Right lung (tissue), 5 donors: ENCODE measurements around the gene MICOS13. TPM values are rescaled to one million over a fixed set of nuclear protein-coding genes. Genes with fewer than 3 reads are reported as not detected.
"Not testable (repeated sequence)": the region's sequence is repeated elsewhere in the genome, so short reads cannot be mapped to it uniquely, and the experiment has no call there.

Source experiments
- DNase-seq, 2 donors: peaks; one replicate each; pipeline ENCODE4 v3.0.0-alpha.2; 2013
- polyA plus RNA-seq, 5 donors: library from polyadenylated mRNA; unstranded; fragments of 120-200 nt; gene quantifications; one replicate each; pipeline versions ENCODE4 v1.2.1 to v1.2.3, GENCODE V29; 2013; ENCODE audit warnings: inconsistent platforms in 1 of 5, low replicate concordance in 1 of 5; ENCODE audit not compliant: insufficient read length in 5 of 5, insufficient read depth in 1 of 5

Gene MICOS13
- polyA plus RNA-seq, 5 donors, result 24.4 to 66.9 (median 30.4) TPM

- DNase-seq, result peak; percentile 97 to 98
Observed at GRCh38 chr19:5690125-5690954, 10.0 kb upstream of the MICOS13 start, which contains the start of gene RPL36. RPL36 (plus strand) TSS chr19:5690295; CDS start chr19:5690508, 213 bp downstream.

GRCh38 chr19:5688262-5688881 is 8.1 kb upstream of the MICOS13 start:
- not testable (repeated sequence) for DNase-seq

DNA sequence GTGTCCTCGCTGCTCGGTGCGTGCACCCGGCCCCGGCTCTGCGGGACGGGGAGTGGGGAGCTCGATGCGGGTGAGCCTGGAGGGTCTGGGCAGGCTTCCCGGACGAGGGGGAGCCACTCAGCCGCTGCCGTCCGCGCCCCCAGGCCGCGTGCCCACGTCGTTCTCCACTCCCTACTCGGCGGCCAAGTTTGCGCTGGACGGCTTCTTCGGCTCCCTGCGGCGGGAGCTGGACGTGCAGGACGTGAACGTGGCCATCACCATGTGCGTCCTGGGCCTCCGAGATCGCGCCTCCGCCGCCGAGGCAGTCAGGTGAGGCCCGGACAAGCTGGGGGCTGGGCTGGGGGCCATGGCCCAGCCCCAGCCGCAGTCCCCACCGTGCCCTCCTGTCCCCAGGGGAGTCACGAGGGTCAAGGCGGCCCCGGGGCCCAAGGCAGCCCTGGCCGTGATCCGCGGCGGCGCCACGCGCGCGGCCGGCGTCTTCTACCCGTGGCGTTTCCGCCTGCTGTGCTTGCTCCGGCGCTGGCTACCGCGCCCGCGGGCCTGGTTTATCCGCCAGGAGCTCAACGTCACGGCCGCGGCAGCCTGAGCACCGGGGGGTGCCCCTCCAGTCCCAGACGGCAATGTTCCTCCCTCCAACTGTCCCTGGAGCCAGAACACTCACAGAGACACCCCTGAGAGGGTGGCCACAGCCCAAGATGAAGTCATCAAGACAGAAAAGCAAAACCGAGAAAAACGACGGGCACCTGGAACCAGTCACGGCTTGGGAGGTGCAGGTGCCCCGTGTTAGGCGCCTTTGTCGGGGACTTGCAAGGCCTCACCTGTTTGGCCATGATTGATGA is 7.3 kb upstream of the MICOS13 start:
- no peak for DNase-seq

DNA sequence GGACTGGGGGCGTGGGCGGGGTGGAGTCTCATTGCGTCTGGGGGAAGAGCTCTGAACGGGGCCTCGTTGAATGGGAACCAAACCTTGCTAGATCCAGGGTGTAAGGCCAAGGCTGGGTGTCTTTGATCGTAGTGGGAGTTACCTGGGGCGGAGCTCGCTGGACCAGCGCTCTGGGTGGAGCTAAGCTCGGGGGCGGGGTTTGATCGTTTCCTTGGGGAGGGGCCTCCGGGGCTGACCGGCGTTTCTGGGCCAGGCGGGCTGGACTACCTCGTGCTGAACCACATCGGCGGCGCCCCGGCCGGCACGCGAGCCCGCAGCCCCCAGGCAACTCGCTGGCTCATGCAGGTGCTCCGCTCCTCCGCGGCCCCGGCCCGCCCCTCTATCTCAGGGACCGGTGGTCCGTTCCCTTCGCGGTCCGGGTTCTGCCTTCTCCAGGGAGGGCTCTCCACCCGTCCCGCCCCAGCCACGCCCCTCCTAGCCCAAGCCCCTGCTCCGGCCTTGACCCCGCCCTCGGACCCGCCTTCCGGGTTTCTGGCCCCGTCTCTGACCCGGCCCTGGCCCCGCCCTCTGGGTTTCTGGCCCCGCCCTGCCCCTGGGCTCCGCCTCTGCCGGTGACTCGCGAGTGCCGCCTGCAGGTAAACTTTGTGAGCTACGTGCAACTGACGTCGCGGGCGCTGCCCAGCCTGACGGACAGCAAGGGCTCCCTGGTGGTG is 6.5 kb upstream of the MICOS13 start:
- DNase-seq, result peak; percentile 85 to 89

DNA sequence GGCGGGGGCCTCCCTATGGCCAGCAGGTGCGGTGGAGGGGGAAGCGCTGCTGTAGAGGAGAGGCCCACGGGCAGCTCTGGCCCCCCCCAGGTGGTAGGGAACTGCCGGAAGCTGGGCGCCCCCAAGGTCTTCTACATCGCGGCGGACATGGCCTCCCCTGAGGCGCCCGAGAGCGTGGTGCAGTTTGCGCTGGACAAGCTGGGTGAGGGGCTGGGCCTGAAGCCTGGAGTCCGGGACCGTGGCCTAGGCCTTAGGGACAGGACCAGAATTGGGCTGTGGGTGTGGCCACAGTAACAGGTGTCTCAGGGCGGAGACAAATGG is 6.0 kb upstream of the MICOS13 start:
- no peak for DNase-seq

GRCh38 chr19:5684694-5685430 is 4.5 kb upstream of the MICOS13 start:
- DNase-seq, result no peak

DNA sequence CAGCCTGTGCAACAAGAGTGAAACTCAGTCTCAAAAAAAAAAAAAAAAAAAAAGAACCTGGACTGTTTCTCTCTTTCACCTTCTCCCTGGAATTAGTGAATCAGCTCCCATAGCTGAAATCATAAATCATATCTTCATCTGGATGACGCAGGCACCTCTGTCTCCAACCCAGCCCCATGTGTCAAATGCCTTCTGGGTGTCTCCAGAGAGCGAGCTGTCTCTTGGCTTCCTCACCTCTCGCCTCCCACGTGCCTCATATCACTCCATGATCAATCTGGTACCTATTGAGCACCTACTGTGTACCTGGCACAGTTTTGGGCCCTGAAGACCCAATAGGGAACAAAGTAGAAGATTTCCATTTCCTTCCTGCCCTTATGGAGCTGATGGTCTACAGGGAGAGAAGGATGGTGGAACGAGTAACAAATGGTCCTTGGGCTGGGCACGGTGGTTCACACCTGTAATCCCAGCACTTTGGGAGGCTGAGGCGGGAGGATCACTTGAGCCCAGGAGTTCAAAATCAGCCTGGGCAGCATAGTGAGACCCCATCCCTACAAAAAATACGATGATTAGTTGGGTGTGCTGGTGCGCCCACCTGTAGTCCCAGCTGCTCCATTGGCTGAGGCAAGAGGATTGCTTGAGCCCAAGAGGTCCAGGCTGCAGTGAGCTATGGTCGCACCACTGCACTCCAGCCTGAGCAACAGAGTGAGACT is 3.0 kb upstream of the MICOS13 start:
- no peak for DNase-seq

GRCh38 chr19:5682107-5682482 is 1.8 kb upstream of the MICOS13 start:
- no peak for DNase-seq

GRCh38 chr19:5681391-5682106 is 1.2 kb upstream of the MICOS13 start:
- DNase-seq, result no peak

DNA sequence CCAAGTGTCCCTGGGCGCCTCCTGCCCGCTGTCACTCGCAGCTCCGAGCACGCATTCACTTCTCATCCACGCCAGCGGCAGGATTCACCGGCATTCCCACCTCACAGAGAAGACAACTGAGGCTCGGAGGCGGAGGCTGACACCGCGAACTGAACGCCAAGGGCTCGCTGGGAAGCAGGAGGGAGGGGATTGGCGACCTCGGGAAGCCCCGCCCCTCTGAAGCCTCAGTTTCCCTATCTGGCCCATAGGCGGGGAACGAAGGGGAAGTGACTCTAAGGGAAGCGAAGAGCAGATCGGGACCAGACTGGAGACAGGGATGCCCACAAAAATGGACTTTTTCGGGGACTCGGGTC is 256 bp downstream of the MICOS13 start:
- DNase-seq, result no peak

GRCh38 chr19:5679289-5680083 is 830 bp downstream of the MICOS13 start:
- no peak for DNase-seq

DNA sequence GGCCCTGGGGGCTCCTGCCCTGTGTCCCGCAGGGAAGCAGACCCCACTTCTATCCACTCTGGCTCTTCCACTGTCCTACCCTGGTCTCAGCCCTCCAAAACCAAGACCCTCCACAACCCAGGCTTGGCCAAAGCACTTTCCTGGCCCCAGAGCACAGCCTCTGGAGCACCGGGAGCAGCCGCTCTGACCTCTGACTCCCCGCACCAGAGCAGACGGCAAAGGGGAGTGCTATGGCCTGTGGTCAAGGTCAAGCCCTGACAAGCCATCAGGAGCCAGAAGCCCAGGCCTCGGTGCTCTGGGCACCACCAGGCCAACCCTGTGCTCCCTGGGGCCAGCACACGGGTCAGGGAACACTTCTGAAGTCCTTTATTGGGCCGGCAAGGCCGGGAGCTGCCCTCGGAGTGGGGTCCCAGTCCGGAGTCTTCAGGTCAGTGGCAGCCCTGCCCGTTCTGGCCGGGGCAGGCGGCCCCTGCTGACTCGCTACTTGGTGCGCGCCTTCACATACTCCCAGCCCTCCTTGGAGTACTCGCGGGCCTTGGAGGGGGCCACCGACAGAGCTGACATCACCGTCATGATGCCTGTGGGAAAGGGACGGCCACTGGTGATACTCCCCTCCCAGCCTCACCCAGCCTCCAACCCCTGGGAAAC is 2.1 kb downstream of the MICOS13 start:
- no peak for DNase-seq

DNA sequence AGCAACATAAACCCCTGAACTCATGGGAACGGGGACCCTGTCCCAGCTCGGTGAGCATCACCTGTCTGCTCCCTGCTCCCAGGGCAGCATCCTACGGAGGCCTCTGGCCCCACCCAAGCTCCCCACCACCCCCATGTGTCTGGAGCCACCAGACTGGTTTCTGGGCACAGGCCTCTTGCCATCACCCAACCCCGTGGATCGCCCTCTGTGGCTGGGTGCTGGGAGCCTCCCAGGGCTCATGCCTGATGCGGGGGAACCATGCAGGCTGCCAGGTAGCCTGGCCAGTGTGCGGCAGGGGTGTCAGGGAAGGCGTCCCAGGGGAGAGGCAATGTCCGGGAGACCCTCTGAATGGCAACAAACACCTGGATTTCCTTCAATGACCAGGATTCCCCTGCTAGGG is 2.7 kb downstream of the MICOS13 start:
- DNase-seq, result no peak

- no peak for DNase-seq
Observed at GRCh38 chr19:5677136-5677535, 3.2 kb downstream of the MICOS13 start.

DNA sequence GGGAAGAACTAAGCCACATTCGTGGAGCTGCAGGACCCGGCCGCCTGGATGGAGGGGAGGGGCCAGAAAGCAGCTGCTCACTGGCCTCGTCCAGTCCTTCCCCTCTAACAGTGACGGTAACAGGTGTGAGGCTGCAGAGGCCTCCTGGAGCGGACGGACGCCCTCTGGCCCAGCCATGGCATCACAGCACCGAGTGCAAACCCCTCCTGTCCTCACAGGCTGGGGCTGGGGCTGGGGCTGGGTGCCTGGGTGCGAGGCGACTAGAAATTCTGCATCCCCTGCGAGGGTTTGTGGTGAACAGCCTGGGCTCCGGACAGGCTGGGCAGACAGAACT is 3.6 kb downstream of the MICOS13 start:
- no peak for DNase-seq

GRCh38 chr19:5676105-5676771 is 4.1 kb downstream of the MICOS13 start:
- no peak for DNase-seq

GRCh38 chr19:5674714-5675113 is 5.6 kb downstream of the MICOS13 start:
- DNase-seq, result no peak

- no peak for DNase-seq
Observed at GRCh38 chr19:5673752-5674151, 6.6 kb downstream of the MICOS13 start.
